Endothelial cell of umbilical vein (primary cell): Measurements from ENCODE around the gene TCF23.

Source experiments
- EZH2 ChIP-seq: IDR thresholded peaks from 2 replicates; pipeline ENCODE4 v1.6.1; 2012; ENCODE audit warnings: borderline replicate concordance, low read depth, mild to moderate bottlenecking, moderate library complexity, low read length, inconsistent platforms; ENCODE audit not compliant: severe bottlenecking
- MYC ChIP-seq: IDR thresholded peaks from one replicate; pipeline ENCODE4 v1.6.1; 2011; ENCODE audit warnings: mild to moderate bottlenecking, low read depth, low read length
- POLR2A ChIP-seq: IDR thresholded peaks from 2 replicates; pipeline ENCODE4 v1.6.1; 2012; ENCODE audit warnings: low read depth, mild to moderate bottlenecking, control low read depth, low read length
- POLR2AphosphoS5 ChIP-seq: IDR thresholded peaks from 2 replicates; pipeline ENCODE4 v1.6.1; 2012; ENCODE audit warnings: low read depth, mild to moderate bottlenecking, control low read depth, low read length, moderate library complexity; ENCODE audit not compliant: insufficient read depth
- TF ChIP-seq, protein P1 (sequence below), 2 donors: IDR thresholded peaks; 1 replicate in 1 of 2; 2 replicates in 1 of 2; pipeline ENCODE4 v1.5.1; 2011; ENCODE audit warnings: low read length in 2 of 2, mild to moderate bottlenecking in 2 of 2, moderate library complexity in 2 of 2, control low read depth in 1 of 2, inconsistent platforms in 1 of 2, low read depth in 1 of 2; ENCODE audit not compliant: insufficient read depth in 1 of 2; ENCODE audit errors: extremely low read depth in 1 of 2

GRCh38 chr2:27184115-27184514 is 35.3 kb downstream of the TCF23 start:
- TF ChIP-seq, protein P1, sequence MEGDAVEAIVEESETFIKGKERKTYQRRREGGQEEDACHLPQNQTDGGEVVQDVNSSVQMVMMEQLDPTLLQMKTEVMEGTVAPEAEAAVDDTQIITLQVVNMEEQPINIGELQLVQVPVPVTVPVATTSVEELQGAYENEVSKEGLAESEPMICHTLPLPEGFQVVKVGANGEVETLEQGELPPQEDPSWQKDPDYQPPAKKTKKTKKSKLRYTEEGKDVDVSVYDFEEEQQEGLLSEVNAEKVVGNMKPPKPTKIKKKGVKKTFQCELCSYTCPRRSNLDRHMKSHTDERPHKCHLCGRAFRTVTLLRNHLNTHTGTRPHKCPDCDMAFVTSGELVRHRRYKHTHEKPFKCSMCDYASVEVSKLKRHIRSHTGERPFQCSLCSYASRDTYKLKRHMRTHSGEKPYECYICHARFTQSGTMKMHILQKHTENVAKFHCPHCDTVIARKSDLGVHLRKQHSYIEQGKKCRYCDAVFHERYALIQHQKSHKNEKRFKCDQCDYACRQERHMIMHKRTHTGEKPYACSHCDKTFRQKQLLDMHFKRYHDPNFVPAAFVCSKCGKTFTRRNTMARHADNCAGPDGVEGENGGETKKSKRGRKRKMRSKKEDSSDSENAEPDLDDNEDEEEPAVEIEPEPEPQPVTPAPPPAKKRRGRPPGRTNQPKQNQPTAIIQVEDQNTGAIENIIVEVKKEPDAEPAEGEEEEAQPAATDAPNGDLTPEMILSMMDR (IDR thresholded peaks at IDR 0.05; ENCODE audit: extremely low read depth in 1 of 2, insufficient read depth in 1 of 2, low read depth in 1 of 2, low read length in 2 of 2): no peak
- no peak for TF ChIP-seq EZH2
- no peak for TF ChIP-seq POLR2A
- no peak for TF ChIP-seq POLR2AphosphoS5
- TF ChIP-seq MYC: no peak
